Eye (tissue), 1 donor: ENCODE data around the gene ETS1.
A peak's percentile ranks its signal among the peaks of the same experiment; 100 is the strongest.

ENCODE experiments used
- DNase-seq: peaks from one replicate; pipeline ENCODE4 v3.0.0-alpha.2; 2015

ETS1 gene

GRCh38 chr11:128478305-128478704 is 109.1 kb downstream of the ETS1 start:
- DNase-seq = no peak

- DNase-seq = no peak
These were observed 109.5 kb downstream of the ETS1 start for GRCh38 chr11:128477811-128478210.

- DNase-seq = no peak
These were observed 110.1 kb downstream of the ETS1 start for GRCh38 chr11:128477278-128477677.

- no peak for DNase-seq
These were observed 110.6 kb downstream of the ETS1 start for GRCh38 chr11:128476729-128477128.

- DNase-seq = no peak
These were observed 111.3 kb downstream of the ETS1 start for GRCh38 chr11:128476049-128476448.

GRCh38 chr11:128474036-128474874 is 113.1 kb downstream of the ETS1 start:
- peak; percentile 40 for DNase-seq

GRCh38 chr11:128473636-128474035 is 113.7 kb downstream of the ETS1 start:
- DNase-seq = no peak

- DNase-seq = no peak
These were observed 114.9 kb downstream of the ETS1 start for GRCh38 chr11:128472128-128473089.

GRCh38 chr11:128471138-128471661 is 116.2 kb downstream of the ETS1 start:
- DNase-seq = no peak

- no peak for DNase-seq
These were observed 117.3 kb downstream of the ETS1 start for GRCh38 chr11:128470081-128470480.

GRCh38 chr11:128469220-128469619 is 118.1 kb downstream of the ETS1 start:
- DNase-seq = no peak

- DNase-seq = no peak
These were observed 119.2 kb downstream of the ETS1 start for GRCh38 chr11:128468111-128468510.

GRCh38 chr11:128467610-128468041 is 119.7 kb downstream of the ETS1 start:
- peak; percentile 35 for DNase-seq

- no peak for DNase-seq
These were observed 120.3 kb downstream of the ETS1 start for GRCh38 chr11:128467041-128467440.

GRCh38 chr11:128465946-128466705 is 121.2 kb downstream of the ETS1 start:
- no peak for DNase-seq

- DNase-seq = no peak
These were observed 121.8 kb downstream of the ETS1 start for GRCh38 chr11:128465531-128465930.

- no peak for DNase-seq
These were observed 122.4 kb downstream of the ETS1 start for GRCh38 chr11:128464878-128465450.

- DNase-seq = no peak
These were observed 123.4 kb downstream of the ETS1 start for GRCh38 chr11:128463979-128464378.

GRCh38 chr11:128463371-128463829 is 124.0 kb downstream of the ETS1 start:
- peak; percentile 37 for DNase-seq

GRCh38 chr11:128462922-128463321 is 124.4 kb downstream of the ETS1 start:
- DNase-seq = no peak

GRCh38 chr11:128462189-128462588 is 125.2 kb downstream of the ETS1 start:
- DNase-seq = no peak

- no peak for DNase-seq
These were observed 129.0 kb downstream of the ETS1 start for GRCh38 chr11:128458321-128458720.
